H1 (cell line): ENCODE measurements around the gene LIN37. TPM values are rescaled to one million over a fixed set of nuclear protein-coding genes. Genes with fewer than 3 reads are reported as not detected.

ENCODE experiments used
- CTCF ChIA-PET: fragments of 300-600 bp; sonication (Branson Sonifier 250); formaldehyde crosslinking; loops from one replicate; lab custom pipeline; 2021; ENCODE audit not compliant: partially characterized antibody; lab: Charles Lee
- POLR2A ChIA-PET: fragments of 300-600 bp; sonication (Branson Sonifier 250); formaldehyde crosslinking; loops from one replicate; lab custom pipeline; 2021; ENCODE audit warnings: inconsistent platforms; ENCODE audit not compliant: partially characterized antibody; lab: Charles Lee
- DNase-seq, 2 experiments: peaks; one replicate each; pipeline versions ENCODE4 v3.0.0 to v3.0.0-alpha.2; 2010 to 2022; ENCODE audit warnings: low spot score in 2 of 2, low read depth in 1 of 2, mixed read lengths in 1 of 2
- FAIRE-seq: peaks from 2 replicates; lab custom pipeline; 2011; peaks lifted over from hg19 to GRCh38; lab: Jason Lieb, UNC
- H2AFZ ChIP-seq: 2 replicates; pipeline ENCODE4 v1.8.1; 2012; ENCODE audit warnings: low read length, inconsistent platforms
- H2AK5ac ChIP-seq: 2 replicates; pipeline ENCODE4 v1.6.1; 2013; ENCODE audit warnings: low read depth, low read length
- H2BK120ac ChIP-seq: replicated peaks from 2 replicates; pipeline ENCODE3; 2013; ENCODE audit warnings: low read depth, low read length, inconsistent platforms
- H2BK12ac ChIP-seq: 2 replicates; pipeline ENCODE4 v1.6.1; 2013; ENCODE audit warnings: low read depth, low read length
- H2BK15ac ChIP-seq: 2 replicates; pipeline ENCODE4 v1.6.1; 2013; ENCODE audit warnings: low read length
- H2BK20ac ChIP-seq: 2 replicates; pipeline ENCODE4 v1.6.1; 2013; ENCODE audit warnings: low read length
- H2BK5ac ChIP-seq: 2 replicates; pipeline ENCODE4 v1.6.1; 2013; ENCODE audit warnings: low read depth, low read length
- H3K14ac ChIP-seq: 2 replicates; pipeline ENCODE4 v1.6.1; 2013; ENCODE audit warnings: inconsistent platforms; ENCODE audit not compliant: insufficient read length
- H3K18ac ChIP-seq: 2 replicates; pipeline ENCODE4 v1.6.1; 2013; ENCODE audit warnings: low read length; ENCODE audit errors: extremely low read depth
- H3K23ac ChIP-seq: 2 replicates; pipeline ENCODE4 v1.6.1; 2013; ENCODE audit warnings: inconsistent platforms; ENCODE audit not compliant: insufficient read length
- H3K23me2 ChIP-seq: 2 replicates; pipeline ENCODE4 v1.6.1; 2013; ENCODE audit warnings: low read depth, low read length
- H3K27ac ChIP-seq: 2 replicates; pipeline ENCODE4 v1.6.1; 2011; ENCODE audit warnings: low read depth, low read length, inconsistent platforms
- H3K27me3 ChIP-seq, 4 experiments: replicated peaks in 1 of 4; 1 replicate in 1 of 4; 2 replicates in 3 of 4; pipeline versions ENCODE4 v1.6.1 to v1.8.1; 2011 to 2013; ENCODE audit warnings: low read length in 3 of 4, mild to moderate bottlenecking in 3 of 4, inconsistent platforms in 2 of 4, mixed read lengths in 2 of 4, moderate library complexity in 1 of 4; ENCODE audit not compliant: control insufficient read depth in 3 of 4, insufficient read depth in 3 of 4; ENCODE audit errors: extremely low read depth in 1 of 4
- H3K36me3 ChIP-seq, 4 experiments: 2 replicates each; pipeline versions ENCODE4 v1.6.1 to v1.8.1; 2011 to 2013; ENCODE audit warnings: mild to moderate bottlenecking in 4 of 4, low read length in 3 of 4, moderate library complexity in 2 of 4, control low read depth in 1 of 4, inconsistent platforms in 1 of 4; ENCODE audit not compliant: insufficient read depth in 4 of 4, control insufficient read depth in 2 of 4
- H3K4ac ChIP-seq: replicated peaks from 2 replicates; pipeline ENCODE3; 2013; ENCODE audit warnings: low read length, low read depth, mixed read lengths, inconsistent platforms; ENCODE audit not compliant: insufficient read length
- H3K4me1 ChIP-seq, 4 experiments: replicated peaks in 1 of 4; 1 replicate in 1 of 4; 2 replicates in 3 of 4; pipeline versions ENCODE4 v1.6.1 to v1.8.1; 2011 to 2013; ENCODE audit warnings: low read length in 3 of 4, inconsistent platforms in 2 of 4, mixed read lengths in 1 of 4; ENCODE audit not compliant: insufficient read depth in 4 of 4, control insufficient read depth in 3 of 4
- H3K4me2 ChIP-seq, 2 experiments: 2 replicates each; pipeline versions ENCODE4 v1.6.1 to v1.8.1; 2011 to 2013; ENCODE audit warnings: low read depth in 2 of 2, low read length in 2 of 2, control low read depth in 1 of 2, inconsistent platforms in 1 of 2, mild to moderate bottlenecking in 1 of 2; ENCODE audit not compliant: insufficient read depth in 1 of 2
- H3K4me3 ChIP-seq, 4 experiments: fragments of 200-600, 300-600 bp in 1 of 4; sonication (generic), shearing (Covaris generic), sonication (Bioruptor Twin) in 1 of 4; 2 replicates each; pipeline versions ENCODE4 v1.5.1 to v1.8.1; 2011 to 2016; ENCODE audit warnings: low read length in 4 of 4, low read depth in 3 of 4, control low read depth in 2 of 4, inconsistent platforms in 2 of 4, mild to moderate bottlenecking in 2 of 4, mixed read lengths in 1 of 4, moderate library complexity in 1 of 4; ENCODE audit not compliant: insufficient read depth in 2 of 4; ENCODE audit errors: extremely low read depth in 1 of 4
- H3K56ac ChIP-seq: replicated peaks from 2 replicates; pipeline ENCODE3; 2013; ENCODE audit warnings: low read depth, mild to moderate bottlenecking, mixed read lengths, low read length, inconsistent platforms; ENCODE audit not compliant: insufficient read length
- H3K79me1 ChIP-seq: 2 replicates; pipeline ENCODE4 v1.6.1; 2013; ENCODE audit warnings: low read depth, low read length, control low read depth
- H3K79me2 ChIP-seq, 2 experiments: 2 replicates each; pipeline versions ENCODE4 v1.6.1 to v1.8.1; 2012 to 2013; ENCODE audit warnings: low read length in 2 of 2, mild to moderate bottlenecking in 2 of 2, inconsistent platforms in 1 of 2; ENCODE audit not compliant: insufficient read depth in 2 of 2, control insufficient read depth in 1 of 2
- H3K9ac ChIP-seq, 4 experiments: replicated peaks in 1 of 4; 1 replicate in 1 of 4; 2 replicates in 3 of 4; pipeline versions ENCODE4 v1.6.1 to v1.8.1; 2011 to 2013; ENCODE audit warnings: low read depth in 3 of 4, low read length in 3 of 4, control low read depth in 2 of 4, mild to moderate bottlenecking in 2 of 4, moderate library complexity in 2 of 4, inconsistent platforms in 1 of 4; ENCODE audit errors: extremely low read depth in 1 of 4
- H3K9me3 ChIP-seq, 2 experiments: 2 replicates each; pipeline versions ENCODE4 v1.6.1 to v1.8.1; 2012 to 2013; ENCODE audit warnings: mild to moderate bottlenecking in 2 of 2, moderate library complexity in 2 of 2, control low read depth in 1 of 2, inconsistent platforms in 1 of 2, low read depth in 1 of 2, low read length in 1 of 2, mixed read lengths in 1 of 2; ENCODE audit not compliant: insufficient read depth in 2 of 2
- H4K20me1 ChIP-seq, 2 experiments: replicated peaks in 1 of 2; 2 replicates each; pipeline versions ENCODE3 to v1.8.1; 2011 to 2013; ENCODE audit warnings: inconsistent platforms in 2 of 2, low read length in 2 of 2, mild to moderate bottlenecking in 1 of 2; ENCODE audit not compliant: insufficient read depth in 2 of 2, control insufficient read depth in 1 of 2
- H4K5ac ChIP-seq: 2 replicates; pipeline ENCODE4 v1.6.1; 2013; ENCODE audit warnings: low read length, low read depth, mixed read lengths, inconsistent platforms; ENCODE audit not compliant: insufficient read length
- H4K8ac ChIP-seq: 2 replicates; pipeline ENCODE4 v1.8.0; 2013; ENCODE audit warnings: mild to moderate bottlenecking, moderate library complexity, low read length, inconsistent platforms; ENCODE audit not compliant: insufficient read depth; ENCODE audit errors: extremely low read depth
- H4K91ac ChIP-seq: replicated peaks from 2 replicates; pipeline ENCODE3; 2013; ENCODE audit warnings: low read length, mixed read lengths, inconsistent platforms; ENCODE audit not compliant: insufficient read length
- BRCA1 ChIP-seq: IDR thresholded peaks from 2 replicates; pipeline ENCODE4 v1.6.1; 2012; ENCODE audit warnings: low read depth, low read length, improper control_type of control experiment
- CHD2 ChIP-seq: IDR thresholded peaks from 2 replicates; pipeline ENCODE4 v1.6.1; 2012; ENCODE audit warnings: low read length, improper control_type of control experiment
- E2F6 ChIP-seq: IDR thresholded peaks from 2 replicates; pipeline ENCODE4 v1.6.1; 2012; ENCODE audit warnings: inconsistent platforms
- EGR1 ChIP-seq: IDR thresholded peaks from 2 replicates; pipeline ENCODE4 v1.6.1; 2011; ENCODE audit warnings: low read depth, low read length, borderline replicate concordance
- KDM1A ChIP-seq: fragments of 200-600, 300-600 bp; sonication (generic); IDR thresholded peaks from 2 replicates; pipeline ENCODE4 v1.7.1; 2016; ENCODE audit warnings: mild to moderate bottlenecking, low read length, borderline replicate concordance
- NRF1 ChIP-seq: IDR thresholded peaks from 2 replicates; pipeline ENCODE4 v1.6.1; 2011; ENCODE audit warnings: mild to moderate bottlenecking, low read depth, low read length, improper control_type of control experiment
- RFX5 ChIP-seq: IDR thresholded peaks from 2 replicates; pipeline ENCODE4 v1.6.1; 2011; ENCODE audit warnings: low read depth, low read length, improper control_type of control experiment, borderline replicate concordance
- USF2 ChIP-seq: IDR thresholded peaks from 2 replicates; pipeline ENCODE4 v1.6.1; 2011; ENCODE audit warnings: low read length, improper control_type of control experiment
- WGBS, 2 experiments: shearing (Covaris generic) in 1 of 2; methylation state at CpG; one replicate each; pipeline versions ENCODE4 v1.1.6 to v1.1.7; 2013 to 2015; ENCODE audit warnings: low lambda C conversion rate in 2 of 2, mixed read lengths in 2 of 2, inconsistent platforms in 1 of 2, low coverage in 1 of 2, missing lambda C conversion rate in 1 of 2; ENCODE audit not compliant: insufficient replicate concordance in 2 of 2, insufficient coverage in 1 of 2, insufficient read length in 1 of 2; ENCODE audit errors: extremely low coverage in 1 of 2, missing lambda C conversion rate in 1 of 2; 5-methylcytosine and 5-hydroxymethylcytosine counted together
- polyA plus RNA-seq, 7 experiments: library from polyadenylated mRNA; depleted of rRNA in 3 of 7; stranded (reverse) in 5 of 7; unstranded in 2 of 7; fragments of >200 nt in 5 of 7; fragments of 200-250 nt in 2 of 7; gene quantifications; 1 replicate in 5 of 7; 2 replicates in 1 of 7; 4 replicates in 1 of 7; pipeline versions ENCODE4 v1.2.1 to v1.2.3, GENCODE V29; 2011 to 2013; ENCODE audit warnings: missing spikeins in 2 of 7, mixed read lengths in 2 of 7
- total RNA-seq: library from RNA; stranded (reverse); fragmentation: NEBNext Ultra II Directional; extraction: Animal tissue kit (Norgen Biotek cat#: 25700); gene quantifications from 2 replicates; pipeline ENCODE4 v1.2.1, GENCODE V29; 2021
- TF ChIP-seq, protein P1 (sequence below): IDR thresholded peaks from 2 replicates; pipeline ENCODE4 v1.6.1; 2012; ENCODE audit warnings: inconsistent platforms

The LIN37 gene
- total and polyA plus RNA-seq, 2 of the 8 experiments (the other 6 are each of a cell fraction or from before 2014, with no cell fraction given): 3.8 to 9.8 TPM

DNA sequence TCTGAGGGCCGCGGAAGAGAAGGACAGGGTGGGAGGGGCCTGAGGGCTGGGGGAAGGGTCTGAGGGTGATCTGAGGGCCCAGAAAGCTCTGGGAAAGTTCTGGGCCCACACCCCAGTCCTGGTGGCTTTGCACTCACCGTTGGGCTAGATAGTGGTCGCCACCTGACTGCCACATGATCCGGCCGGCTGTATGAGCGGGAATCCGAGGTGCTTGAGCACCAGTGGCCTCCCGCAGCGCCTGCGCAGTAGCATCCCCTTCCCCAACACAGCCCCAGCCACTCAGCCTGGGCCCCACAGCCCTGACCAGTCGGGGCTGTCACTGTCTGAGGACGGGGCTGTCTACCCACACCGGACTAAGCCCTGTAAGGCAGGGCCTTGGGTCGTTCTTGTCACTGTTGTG is 49.3 kb downstream of the LIN37 start:
- WGBS, 2 experiments: 6% methylated on average over 9 of the region's 15 CpGs; no CpG with 5 or more reads in 1 of the 2 experiments
- Histone ChIP-seq H3K27ac (no peak overlapping the region), H4K20me1 (no peaks in the 10 kb centered on the region), H3K14ac (no peak overlapping the region), H2BK15ac (no peak overlapping the region), H3K4me2 (peak overlapping the region; percentile 73 to 89), H4K5ac (peak overlapping the region; percentile 78), H3K36me3 (no peaks in the 10 kb centered on the region), H3K79me2 (no peaks in the 10 kb centered on the region), H2AFZ (peak overlapping the region; percentile 85), H3K23me2 (peaks cover 11% of the 10 kb centered on the region; the same call in 1 of the 2 replicates), H3K56ac (no peak overlapping the region), H3K18ac (no peak overlapping the region; the same call in none of the 2 replicates), H4K8ac (peak overlapping the region; percentile 66; the same call in 1 of the 2 replicates), H2BK5ac (no peak overlapping the region; the same call in 1 of the 2 replicates), H2BK12ac (0 out of 2 replicates have a peak overlapping the region, but pooled peaks have one; percentile 50), H3K79me1 (no peaks in the 10 kb centered on the region), H3K4me3 (peak overlapping the region; percentile 16 to 59 (median 24); a peak in 4 of 8 replicates), H3K23ac (no peak overlapping the region), H2BK20ac (no peak overlapping the region), H2BK120ac (peak overlapping the region; percentile 90), H2AK5ac (no peak overlapping the region), H3K9me3 (no peaks in the 10 kb centered on the region), H4K91ac (peak overlapping the region; percentile 54), H3K27me3 (peaks cover 6 to 23% (median 20%) of the 10 kb centered on the region in 4 experiments), H3K4me1 (peaks cover 0 to 9% (median 4%) of the 10 kb centered on the region in 4 experiments; a peak in 5 of 7 replicates), H3K4ac (no peak overlapping the region), H3K9ac (no peak overlapping the region)
- peak; percentile 78 for TF ChIP-seq USF2
- TF ChIP-seq BRCA1: no peak
- no peak for TF ChIP-seq RFX5
- TF ChIP-seq, protein P1, sequence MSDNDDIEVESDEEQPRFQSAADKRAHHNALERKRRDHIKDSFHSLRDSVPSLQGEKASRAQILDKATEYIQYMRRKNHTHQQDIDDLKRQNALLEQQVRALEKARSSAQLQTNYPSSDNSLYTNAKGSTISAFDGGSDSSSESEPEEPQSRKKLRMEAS: peak; percentile 99
- TF ChIP-seq KDM1A: no peak
- peak; percentile 39; the same call in 1 of the 2 replicates for TF ChIP-seq CHD2
- peak; percentile 45 for TF ChIP-seq NRF1
- no peak for TF ChIP-seq EGR1
- TF ChIP-seq E2F6: peak; percentile 99
- ChIA-PET POLR2A (interaction anchor here (0.6 to 0.9 kb wide), 2 partner anchors 18 to 22 kb away, joined by 3 to 4 read pairs; no protein-coding TSS in a partner anchor), CTCF (interaction anchor here (0.9 to 3.6 kb wide), 4 partner anchors 10 to 127 kb away, joined by 3 to 13 read pairs (median 4); no protein-coding TSS in a partner anchor)
- DNase-seq (peak in 1 of 2 experiments; percentile 82), FAIRE-seq (no peak)
